Transverse colon (tissue), 3 donors: ENCODE results near the gene LRP1B.

Experiments used
- POLR2A ChIP-seq: fragments of 450-650 bp; IDR thresholded peaks from one replicate; pipeline ENCODE4 v1.6.1; 2016; ENCODE audit warnings: antibody characterized with exemption, mild to moderate bottlenecking, moderate library complexity
- TF ChIP-seq, protein P1 (sequence below), 5 experiments: fragments of 200-600 bp in 3 of 5; fragments of 450-650 bp in 2 of 5; sonication (generic) in 3 of 5; IDR thresholded peaks; 1 replicate in 2 of 5; 2 replicates in 3 of 5; pipeline ENCODE4 v1.5.1; 2016 to 2017; ENCODE audit warnings: antibody characterized with exemption in 5 of 5, inconsistent platforms in 3 of 5, mild to moderate bottlenecking in 2 of 5, moderate library complexity in 1 of 5

DNA sequence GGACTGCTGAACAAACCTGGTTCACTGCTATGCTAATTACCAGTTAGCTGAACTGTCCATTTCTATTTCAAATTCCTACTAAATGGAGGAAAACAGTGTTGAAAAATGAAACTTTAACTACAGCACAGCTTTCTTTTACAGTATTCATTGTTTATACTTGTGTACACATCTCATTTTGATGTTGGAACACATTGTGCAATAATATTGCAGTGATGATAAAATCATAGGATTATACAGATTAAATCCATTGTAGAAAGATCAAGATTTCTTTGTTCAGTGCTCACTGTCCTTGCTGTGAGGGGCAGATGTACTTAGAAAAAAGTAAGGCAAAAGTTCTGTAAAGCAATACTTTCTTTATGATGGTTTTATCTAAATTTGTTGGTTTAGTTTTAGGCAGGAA lies 1055.1 kb downstream of the LRP1B start:
- TF ChIP-seq POLR2A: no peak
- TF ChIP-seq, protein P1, sequence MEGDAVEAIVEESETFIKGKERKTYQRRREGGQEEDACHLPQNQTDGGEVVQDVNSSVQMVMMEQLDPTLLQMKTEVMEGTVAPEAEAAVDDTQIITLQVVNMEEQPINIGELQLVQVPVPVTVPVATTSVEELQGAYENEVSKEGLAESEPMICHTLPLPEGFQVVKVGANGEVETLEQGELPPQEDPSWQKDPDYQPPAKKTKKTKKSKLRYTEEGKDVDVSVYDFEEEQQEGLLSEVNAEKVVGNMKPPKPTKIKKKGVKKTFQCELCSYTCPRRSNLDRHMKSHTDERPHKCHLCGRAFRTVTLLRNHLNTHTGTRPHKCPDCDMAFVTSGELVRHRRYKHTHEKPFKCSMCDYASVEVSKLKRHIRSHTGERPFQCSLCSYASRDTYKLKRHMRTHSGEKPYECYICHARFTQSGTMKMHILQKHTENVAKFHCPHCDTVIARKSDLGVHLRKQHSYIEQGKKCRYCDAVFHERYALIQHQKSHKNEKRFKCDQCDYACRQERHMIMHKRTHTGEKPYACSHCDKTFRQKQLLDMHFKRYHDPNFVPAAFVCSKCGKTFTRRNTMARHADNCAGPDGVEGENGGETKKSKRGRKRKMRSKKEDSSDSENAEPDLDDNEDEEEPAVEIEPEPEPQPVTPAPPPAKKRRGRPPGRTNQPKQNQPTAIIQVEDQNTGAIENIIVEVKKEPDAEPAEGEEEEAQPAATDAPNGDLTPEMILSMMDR (IDR thresholded peaks at IDR 0.05): no peak
